ENCODE results near the gene CENPO.
"Not testable (repeated sequence)": the region's sequence is repeated elsewhere in the genome, so short reads cannot be mapped to it uniquely, and the experiment has no call there.

CENPO gene

DNA sequence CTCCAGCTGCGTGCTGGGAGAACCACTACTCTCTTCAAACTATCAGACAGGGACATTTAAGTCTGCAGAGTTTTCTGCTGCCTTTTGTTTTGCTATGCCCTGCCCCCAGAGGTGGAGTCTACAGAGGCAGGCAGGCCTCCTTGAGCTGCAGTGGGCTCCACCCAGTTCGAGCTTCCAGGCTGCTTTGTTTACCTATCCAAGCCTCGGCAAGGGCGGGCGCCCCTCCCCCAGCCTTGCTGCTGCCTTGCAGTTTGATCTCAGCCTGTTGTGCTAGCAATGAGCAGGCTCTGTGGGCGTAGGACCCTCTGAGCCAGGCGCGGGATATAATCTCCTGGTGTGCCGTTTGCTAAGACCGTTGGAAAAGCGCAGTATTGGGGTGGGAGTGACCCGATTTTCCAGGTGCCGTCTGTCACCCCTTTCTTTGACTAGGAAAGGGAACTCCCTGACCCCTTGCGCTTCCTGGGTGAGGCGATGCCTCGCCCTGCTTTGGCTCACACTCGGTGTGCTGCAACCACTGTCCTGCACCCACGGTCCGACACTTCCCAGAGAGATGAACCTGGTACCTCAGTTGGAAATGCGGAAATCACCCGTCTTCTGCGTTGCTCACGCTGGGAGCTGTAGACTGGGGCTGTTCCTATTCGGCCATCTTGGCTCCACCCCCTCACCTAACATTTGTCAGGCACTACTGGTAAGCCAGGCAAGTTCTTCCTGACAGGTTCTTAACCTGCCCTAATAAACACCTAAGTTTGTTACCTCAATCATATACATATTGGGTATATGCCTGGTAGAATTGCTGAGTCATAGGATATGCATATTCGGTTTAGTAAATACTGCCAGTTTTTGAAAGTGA is 12.8 kb downstream of the CENPO start:
- not testable (repeated sequence) for H3K27ac Mint-ChIP-seq; H3K9me3 Mint-ChIP-seq; DNase-seq (ENCODE audit: low spot score); H3K4me3 Mint-ChIP-seq; H3K27me3 Mint-ChIP-seq (ENCODE audit: low read depth)
- Mint-ChIP-seq H3K36me3 (ENCODE audit: low read depth) (peaks cover 58% of the 10 kb centered on the region), H3K4me1 (ENCODE audit: low read depth) (peaks cover 43% of the 10 kb centered on the region)

DNA sequence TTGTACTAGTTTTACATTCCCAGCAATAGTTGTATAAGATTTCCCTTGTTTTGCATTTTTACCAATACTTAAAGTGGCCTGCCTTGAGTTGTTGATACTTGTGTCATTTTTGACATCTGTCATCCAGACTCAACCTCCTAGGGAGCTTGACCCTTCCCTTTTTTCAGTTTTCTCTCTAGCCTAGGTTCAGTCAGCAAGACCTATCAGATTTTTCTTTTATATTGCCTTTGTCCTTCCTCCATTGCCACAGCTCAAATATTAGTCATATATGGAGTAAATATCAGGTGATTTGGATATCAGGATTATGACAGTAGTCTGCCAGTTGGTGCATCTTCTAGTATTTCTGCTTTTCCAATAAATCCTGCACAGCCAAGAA is 13.4 kb downstream of the CENPO start:
- H3K27me3 Mint-ChIP-seq (ENCODE audit: low read depth) = no peaks in the 10 kb centered on the region
- peak overlapping the region; percentile 10 for H3K27ac Mint-ChIP-seq
- peaks cover 53% of the 10 kb centered on the region for H3K36me3 Mint-ChIP-seq (ENCODE audit: low read depth)
- H3K9me3 Mint-ChIP-seq = no peaks in the 10 kb centered on the region
- DNase-seq (ENCODE audit: low spot score) = no peak
- H3K4me1 Mint-ChIP-seq (ENCODE audit: low read depth) = peaks cover 41% of the 10 kb centered on the region
- H3K4me3 Mint-ChIP-seq = no peak overlapping the region

DNA sequence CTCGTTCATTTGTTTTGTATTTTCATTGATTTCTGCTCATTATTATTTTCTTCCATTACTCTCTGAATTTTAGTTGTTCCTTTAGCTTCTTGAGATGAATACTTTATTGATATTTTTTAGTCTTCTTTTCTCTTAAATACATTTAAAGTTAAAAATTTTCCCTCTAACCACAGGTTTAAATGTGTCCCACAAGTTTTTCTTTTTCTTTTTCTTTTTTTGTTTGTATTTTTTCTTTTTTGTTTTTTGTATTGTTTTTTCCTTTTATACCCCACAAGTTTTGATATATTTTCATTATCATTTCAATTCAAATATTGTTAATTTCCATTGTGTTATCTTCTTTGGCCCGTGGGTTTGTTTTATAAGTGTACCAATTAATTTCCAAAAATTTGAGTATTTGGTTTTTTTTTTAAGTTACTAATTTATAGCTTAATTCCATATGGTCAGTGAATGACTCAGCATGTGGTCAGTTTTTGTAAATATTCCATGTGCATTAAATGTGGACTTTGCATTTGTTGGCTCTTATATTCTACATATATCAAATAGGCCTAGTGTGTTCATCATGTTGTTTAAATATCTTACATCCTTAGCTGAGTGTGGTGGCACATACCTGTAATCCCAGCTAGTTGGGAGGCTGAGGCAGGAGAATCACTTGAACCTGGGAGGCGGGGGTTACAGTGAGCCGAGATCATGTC is 16.2 kb downstream of the CENPO start:
- peak overlapping the region; percentile 46 for H3K27ac Mint-ChIP-seq
- H3K9me3 Mint-ChIP-seq = no peaks in the 10 kb centered on the region
- peak overlapping the region; percentile 0 for H3K4me3 Mint-ChIP-seq
- H3K4me1 Mint-ChIP-seq (ENCODE audit: low read depth) = peaks cover 36% of the 10 kb centered on the region
- no peak for DNase-seq (ENCODE audit: low spot score)
- no peaks in the 10 kb centered on the region for H3K27me3 Mint-ChIP-seq (ENCODE audit: low read depth)
- H3K36me3 Mint-ChIP-seq (ENCODE audit: low read depth) = peaks cover 56% of the 10 kb centered on the region

DNA sequence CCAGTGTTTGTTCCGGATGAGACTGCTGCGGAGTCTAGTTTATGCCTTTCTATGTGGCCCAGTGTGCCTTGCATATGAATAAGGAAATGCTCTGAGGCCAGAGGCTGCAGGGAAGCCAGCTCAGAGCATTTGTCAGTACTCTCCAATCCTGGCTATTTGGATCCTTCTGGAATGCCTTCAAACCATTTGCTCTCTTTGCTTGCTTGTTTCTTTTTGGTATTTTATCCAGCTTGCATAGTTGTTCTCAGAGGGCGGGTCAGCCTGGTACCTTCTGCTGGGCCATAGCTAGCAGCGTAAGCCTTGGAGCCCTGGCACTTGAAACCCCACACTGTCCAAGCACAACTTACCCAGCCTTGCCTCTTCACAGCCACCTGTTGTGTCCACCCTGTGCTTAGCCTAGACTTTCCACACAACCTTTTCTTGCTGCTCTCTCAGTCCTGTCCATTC is 20.5 kb downstream of the CENPO start:
- no peak for DNase-seq (ENCODE audit: low spot score)
- no peak overlapping the region for H3K4me3 Mint-ChIP-seq
- H3K4me1 Mint-ChIP-seq (ENCODE audit: low read depth) = peaks cover 13% of the 10 kb centered on the region
- H3K27ac Mint-ChIP-seq = no peak overlapping the region
- H3K36me3 Mint-ChIP-seq (ENCODE audit: low read depth) = peaks cover 59% of the 10 kb centered on the region
- H3K9me3 Mint-ChIP-seq = no peaks in the 10 kb centered on the region
- no peaks in the 10 kb centered on the region for H3K27me3 Mint-ChIP-seq (ENCODE audit: low read depth)

DNA sequence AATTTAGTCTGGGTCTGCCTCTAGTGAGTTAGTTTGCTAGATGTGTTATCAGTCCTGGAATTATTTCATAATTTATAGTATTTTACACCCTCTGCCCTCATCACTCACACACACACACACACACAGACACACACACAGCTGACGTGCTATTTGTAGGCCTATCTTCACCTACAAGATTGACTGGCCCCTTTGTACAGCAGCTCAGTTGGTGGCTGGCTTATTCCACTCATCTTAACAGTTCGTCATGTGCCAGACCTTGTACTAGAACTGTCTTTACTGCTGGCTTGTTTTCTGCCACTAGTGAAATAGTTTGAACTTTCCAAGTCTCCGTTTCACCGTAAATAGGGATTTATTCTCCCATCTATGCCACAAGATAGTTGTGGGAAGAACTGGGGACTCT is 21.3 kb downstream of the CENPO start:
- no peaks in the 10 kb centered on the region for H3K9me3 Mint-ChIP-seq
- no peak overlapping the region for H3K27ac Mint-ChIP-seq
- H3K36me3 Mint-ChIP-seq (ENCODE audit: low read depth) = peaks cover 64% of the 10 kb centered on the region
- no peak for DNase-seq (ENCODE audit: low spot score)
- H3K4me3 Mint-ChIP-seq = no peak overlapping the region
- no peaks in the 10 kb centered on the region for H3K27me3 Mint-ChIP-seq (ENCODE audit: low read depth)
- peaks cover 8% of the 10 kb centered on the region for H3K4me1 Mint-ChIP-seq (ENCODE audit: low read depth)

DNA sequence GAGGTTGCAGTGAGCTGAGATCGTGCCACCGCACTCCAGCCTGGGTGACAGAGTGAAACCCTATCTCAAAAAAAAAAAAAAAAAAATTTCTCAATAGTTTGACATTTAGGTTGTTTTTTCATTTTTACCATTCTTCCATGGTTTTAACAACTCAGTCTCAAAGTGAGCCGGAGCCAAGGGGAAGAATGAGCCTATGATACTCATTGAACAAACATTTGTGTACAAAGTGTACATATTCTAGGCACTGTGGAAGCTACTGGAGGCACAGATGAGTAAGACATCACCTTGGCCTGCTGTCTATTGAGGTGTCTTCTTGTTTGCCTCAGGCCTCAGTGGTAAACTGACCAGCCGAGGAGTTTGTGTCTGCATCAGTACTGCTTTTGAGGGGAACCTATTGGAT is 21.9 kb downstream of the CENPO start:
- H3K36me3 Mint-ChIP-seq (ENCODE audit: low read depth) = peaks cover 62% of the 10 kb centered on the region
- no peaks in the 10 kb centered on the region for H3K9me3 Mint-ChIP-seq
- no peak overlapping the region for H3K4me3 Mint-ChIP-seq
- H3K27ac Mint-ChIP-seq = no peak overlapping the region
- peaks cover 5% of the 10 kb centered on the region for H3K4me1 Mint-ChIP-seq (ENCODE audit: low read depth)
- H3K27me3 Mint-ChIP-seq (ENCODE audit: low read depth) = no peaks in the 10 kb centered on the region
- no peak for DNase-seq (ENCODE audit: low spot score)

DNA sequence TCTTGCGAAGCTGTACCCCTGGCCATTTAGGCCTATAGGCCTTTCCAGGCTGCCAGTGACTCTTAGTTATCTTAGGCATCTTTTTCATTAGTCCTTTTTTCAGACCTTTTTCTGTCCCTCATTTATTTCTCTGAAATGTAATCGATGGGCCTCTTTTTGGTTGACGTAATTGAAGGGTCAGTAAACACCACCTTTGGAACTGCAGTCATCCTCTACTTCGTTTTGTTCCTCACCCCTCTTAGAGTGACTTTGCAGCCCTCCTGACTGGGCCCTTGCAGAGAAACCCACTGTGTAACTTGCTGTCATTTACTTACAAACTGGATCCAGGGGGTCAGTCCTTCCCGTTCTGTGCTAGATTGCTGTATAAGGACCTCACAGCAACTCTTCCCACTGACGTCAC is 23.2 kb downstream of the CENPO start:
- peak overlapping the region; percentile 31 for H3K27ac Mint-ChIP-seq
- DNase-seq (ENCODE audit: low spot score) = no peak
- H3K9me3 Mint-ChIP-seq = no peaks in the 10 kb centered on the region
- H3K27me3 Mint-ChIP-seq (ENCODE audit: low read depth) = no peaks in the 10 kb centered on the region
- peaks cover 71% of the 10 kb centered on the region for H3K36me3 Mint-ChIP-seq (ENCODE audit: low read depth)
- H3K4me1 Mint-ChIP-seq (ENCODE audit: low read depth) = peaks cover 5% of the 10 kb centered on the region
- no peak overlapping the region for H3K4me3 Mint-ChIP-seq

DNA sequence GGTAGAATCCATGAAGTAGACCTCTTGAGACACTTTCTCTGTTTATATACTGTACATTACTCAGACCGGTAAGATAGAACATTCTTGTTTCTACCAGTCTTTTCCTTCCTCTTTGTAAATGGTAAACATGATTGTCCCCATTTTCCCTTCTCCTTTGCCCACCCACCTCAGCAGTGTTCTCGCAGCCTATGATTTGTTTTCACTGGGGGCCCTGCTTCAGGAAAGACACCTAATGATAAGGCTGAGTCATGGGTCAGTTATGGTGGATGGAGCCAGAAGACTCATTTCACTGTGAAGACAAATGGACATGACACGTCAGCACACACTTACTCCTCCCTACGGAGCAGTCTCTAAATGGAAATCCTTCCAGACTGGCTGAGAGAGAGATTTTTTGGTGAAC is 23.7 kb downstream of the CENPO start:
- Mint-ChIP-seq H3K27ac (no peak overlapping the region), H3K36me3 (ENCODE audit: low read depth) (peaks cover 74% of the 10 kb centered on the region), H3K4me3 (no peak overlapping the region), H3K27me3 (ENCODE audit: low read depth) (no peaks in the 10 kb centered on the region), H3K4me1 (ENCODE audit: low read depth) (peaks cover 5% of the 10 kb centered on the region), H3K9me3 (no peaks in the 10 kb centered on the region)
- no peak for DNase-seq (ENCODE audit: low spot score)

DNA sequence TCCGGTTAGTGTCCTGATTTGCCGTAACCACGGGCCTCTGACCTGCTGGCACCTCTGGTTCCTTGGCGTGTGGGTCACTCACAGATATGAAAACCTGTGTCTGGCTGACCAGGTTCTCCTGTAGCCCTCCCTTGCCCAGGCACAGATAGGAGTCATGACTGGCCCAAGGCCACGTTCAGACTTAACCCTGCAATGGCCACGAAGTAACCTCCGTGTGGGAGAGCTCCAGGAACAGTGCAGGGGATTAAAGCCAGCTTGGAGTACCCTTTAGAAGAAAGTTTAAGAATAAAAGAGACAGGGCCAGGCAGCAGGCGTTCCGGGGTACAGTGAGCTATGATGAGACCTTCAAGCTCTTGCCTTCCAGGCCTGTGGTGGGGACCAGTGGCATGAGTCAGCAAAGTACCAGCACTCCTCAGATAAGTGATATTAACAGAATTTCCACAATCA is 25.5 kb downstream of the CENPO start:
- DNase-seq (ENCODE audit: low spot score) = no peak
- Mint-ChIP-seq H3K36me3 (ENCODE audit: low read depth) (peaks cover 74% of the 10 kb centered on the region), H3K4me1 (ENCODE audit: low read depth) (peaks cover 4% of the 10 kb centered on the region), H3K4me3 (no peak overlapping the region), H3K9me3 (no peaks in the 10 kb centered on the region), H3K27me3 (ENCODE audit: low read depth) (no peaks in the 10 kb centered on the region), H3K27ac (no peak overlapping the region)

DNA sequence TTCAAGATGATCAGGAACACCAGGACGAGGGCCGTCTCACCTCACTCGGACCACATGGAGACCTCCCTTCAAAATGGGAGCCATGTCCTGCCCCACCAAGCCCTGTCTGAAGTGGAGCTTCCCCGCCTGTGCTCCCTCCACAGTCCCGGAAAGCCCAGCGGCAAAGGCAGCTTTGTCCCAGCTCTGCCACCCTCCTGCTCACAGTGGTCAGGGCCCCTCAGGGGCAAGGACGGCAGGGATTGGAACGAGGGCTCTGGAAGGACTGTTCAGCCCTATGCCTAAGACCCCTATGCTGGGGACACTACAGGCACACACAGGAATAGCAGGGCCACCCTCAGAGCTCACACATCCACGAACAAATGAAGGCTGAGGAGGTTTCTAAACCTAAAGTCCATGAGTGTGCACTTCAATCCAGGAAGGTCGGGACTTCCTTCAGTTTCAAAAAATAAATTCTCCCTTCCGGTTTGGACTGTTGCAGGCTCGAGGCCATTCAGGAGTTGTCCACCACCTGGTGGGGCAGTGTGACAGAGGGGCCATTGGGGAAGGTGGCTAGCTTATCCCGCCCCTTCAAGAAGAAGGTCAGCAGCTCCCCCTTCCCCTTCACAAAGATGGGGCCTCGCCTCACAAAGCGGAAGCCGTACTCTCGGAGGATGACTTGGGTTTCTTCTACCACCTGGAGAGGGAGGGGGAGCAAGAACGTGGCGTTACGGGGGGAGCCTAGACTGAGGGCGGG is 26.4 kb downstream of the CENPO start:
- DNase-seq (ENCODE audit: low spot score) = no peak
- Mint-ChIP-seq H3K4me1 (ENCODE audit: low read depth) (no peaks in the 10 kb centered on the region), H3K9me3 (no peaks in the 10 kb centered on the region), H3K27ac (no peak overlapping the region), H3K36me3 (ENCODE audit: low read depth) (peaks cover 73% of the 10 kb centered on the region), H3K27me3 (ENCODE audit: low read depth) (no peaks in the 10 kb centered on the region), H3K4me3 (no peak overlapping the region)

DNA sequence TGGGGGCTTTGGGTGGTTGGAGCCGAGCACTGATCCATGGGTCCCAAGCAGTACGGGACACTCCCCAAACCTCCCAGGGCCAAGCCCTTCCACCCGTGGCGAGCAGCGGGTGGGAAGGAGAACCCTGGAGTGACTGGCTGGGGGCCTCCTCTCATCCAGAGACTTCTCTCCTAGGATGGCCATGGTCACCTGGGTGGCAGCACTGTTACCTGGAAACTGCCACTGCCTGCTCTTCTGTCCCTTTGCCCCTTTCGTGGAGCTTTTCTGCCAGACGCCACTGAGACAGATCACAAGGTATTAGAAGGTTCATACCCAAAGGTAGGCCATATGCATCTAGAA is 26.9 kb downstream of the CENPO start:
- no peaks in the 10 kb centered on the region for H3K27me3 Mint-ChIP-seq (ENCODE audit: low read depth)
- H3K4me3 Mint-ChIP-seq = no peak overlapping the region
- H3K27ac Mint-ChIP-seq = no peak overlapping the region
- peaks cover 74% of the 10 kb centered on the region for H3K36me3 Mint-ChIP-seq (ENCODE audit: low read depth)
- no peaks in the 10 kb centered on the region for H3K9me3 Mint-ChIP-seq
- H3K4me1 Mint-ChIP-seq (ENCODE audit: low read depth) = no peaks in the 10 kb centered on the region
- no peak for DNase-seq (ENCODE audit: low spot score)

DNA sequence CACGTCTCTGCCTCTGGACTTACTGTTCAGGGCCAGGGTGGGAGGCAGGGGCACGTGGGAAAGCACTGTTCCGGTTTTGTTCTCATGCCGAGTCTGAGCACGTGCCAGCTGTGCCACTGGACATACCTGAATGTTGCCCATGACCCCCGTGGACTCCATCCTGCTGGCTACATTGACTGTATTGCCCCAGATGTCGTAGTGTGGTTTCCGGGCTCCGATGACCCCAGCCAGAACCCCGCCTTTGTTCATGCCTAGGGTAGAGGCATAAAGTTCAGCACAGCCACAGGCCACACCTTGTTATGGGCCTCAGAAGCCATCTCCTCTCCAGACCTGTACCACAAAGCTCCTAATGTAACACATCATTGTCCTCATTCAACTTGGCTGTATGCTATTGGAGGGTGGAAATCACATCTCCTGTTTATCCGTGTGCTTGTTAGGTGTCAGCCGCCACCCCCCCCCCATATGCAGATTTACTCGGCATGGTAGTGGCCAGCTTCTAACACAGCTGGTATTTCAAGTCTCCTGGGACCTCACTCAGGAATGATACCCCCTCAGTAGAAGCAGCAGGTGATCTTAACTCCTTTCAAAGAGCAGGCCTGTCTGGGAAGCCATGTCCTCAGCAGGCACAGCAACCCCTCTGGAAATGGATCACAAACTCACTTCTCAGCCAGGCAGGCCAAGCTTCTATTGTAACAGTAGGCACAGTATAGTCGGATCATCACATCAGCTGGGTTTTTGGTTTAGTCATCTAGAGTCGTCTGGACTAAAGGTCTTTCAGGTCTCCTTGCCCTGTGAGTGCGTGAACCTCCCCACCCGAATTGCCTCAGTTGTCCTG is 27.6 kb downstream of the CENPO start:
- Mint-ChIP-seq H3K27ac (no peak overlapping the region), H3K9me3 (no peaks in the 10 kb centered on the region), H3K27me3 (ENCODE audit: low read depth) (no peaks in the 10 kb centered on the region), H3K4me3 (no peak overlapping the region), H3K4me1 (ENCODE audit: low read depth) (peaks cover 4% of the 10 kb centered on the region), H3K36me3 (ENCODE audit: low read depth) (peaks cover 72% of the 10 kb centered on the region)
- no peak for DNase-seq (ENCODE audit: low spot score)

DNA sequence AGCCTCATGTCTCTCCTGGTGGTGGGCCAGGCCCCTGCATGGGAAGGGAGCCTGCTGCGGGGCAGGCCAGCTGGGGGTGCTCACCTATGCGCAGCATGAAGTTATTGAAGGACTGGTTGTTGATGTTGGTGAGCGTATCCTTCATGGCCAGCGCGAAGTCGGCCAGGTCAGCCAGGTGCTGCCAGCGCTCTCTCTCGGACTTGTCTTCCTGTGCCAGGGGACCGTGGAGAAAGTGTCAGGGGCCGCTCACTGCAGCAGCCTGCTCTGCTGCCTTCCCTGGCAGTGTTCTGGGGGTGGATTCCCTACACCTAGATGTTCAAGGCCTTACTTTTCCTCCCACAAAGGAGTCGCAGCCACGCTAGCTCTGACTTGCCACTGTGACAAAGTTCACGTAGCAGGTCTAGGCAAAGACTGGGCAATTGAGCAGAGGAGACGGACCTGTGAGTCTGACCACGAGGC is 28.2 kb downstream of the CENPO start:
- no peak overlapping the region for H3K27ac Mint-ChIP-seq
- peaks cover 9% of the 10 kb centered on the region for H3K4me1 Mint-ChIP-seq (ENCODE audit: low read depth)
- no peak overlapping the region for H3K4me3 Mint-ChIP-seq
- no peaks in the 10 kb centered on the region for H3K9me3 Mint-ChIP-seq
- H3K27me3 Mint-ChIP-seq (ENCODE audit: low read depth) = no peaks in the 10 kb centered on the region
- peaks cover 70% of the 10 kb centered on the region for H3K36me3 Mint-ChIP-seq (ENCODE audit: low read depth)
- DNase-seq (ENCODE audit: low spot score) = no peak
